IMR-90 (cell line): Measurements from ENCODE around the gene EEF1AKMT2. TPM values are rescaled to one million over a fixed set of nuclear protein-coding genes. Genes with fewer than 3 reads are reported as not detected.

ENCODE experiments used
- ATAC-seq: fragments of 200-7000 bp; cut with Tn5 transposase; 2 replicates; pipeline ENCODE4 v1.9.1; 2020; ENCODE audit warnings: low read depth, mild to moderate bottlenecking, moderate library complexity
- BruUV-seq: library from RNA; stranded (reverse); fragments of 400-500 nt; replicated peaks from 2 replicates; lab custom pipeline; 2021; lab: Mats Ljungman, UMichigan
- CTCF ChIA-PET: fragments of 300-600 bp; formaldehyde crosslinking; extraction: SDS; loops from one replicate; lab custom pipeline; 2021; ENCODE audit warnings: antibody characterized with exemption; lab: Yijun Ruan, JAX
- POLR2A ChIA-PET: fragments of 300-600 bp; sonication (Branson Sonifier 250); formaldehyde crosslinking; loops from one replicate; lab custom pipeline; 2022; ENCODE audit warnings: antibody characterized with exemption; ENCODE audit not compliant: unreplicated experiment; lab: Charles Lee
- DNase-seq: peaks from one replicate; pipeline ENCODE4 v3.0.0; 2013
- H2AFZ ChIP-seq: replicated peaks from 2 replicates; pipeline ENCODE3; 2013; ENCODE audit warnings: low read length, mild to moderate bottlenecking; ENCODE audit not compliant: poor library complexity
- H2AK5ac ChIP-seq: 2 replicates; pipeline ENCODE4 v1.6.1; 2013; ENCODE audit warnings: low read depth, low read length, inconsistent platforms
- H2AK9ac ChIP-seq: replicated peaks from 2 replicates; pipeline ENCODE3; 2013; ENCODE audit warnings: mild to moderate bottlenecking, low read depth, low read length, moderate library complexity; ENCODE audit not compliant: poor library complexity
- H2BK120ac ChIP-seq: 2 replicates; pipeline ENCODE4 v1.6.1; 2013; ENCODE audit warnings: low read depth, low read length, inconsistent platforms
- H2BK15ac ChIP-seq: 3 replicates; pipeline ENCODE4 v1.6.1; 2013; ENCODE audit warnings: low read depth, low read length, inconsistent platforms
- H2BK20ac ChIP-seq: 2 replicates; pipeline ENCODE4 v1.6.1; 2013; ENCODE audit warnings: low read depth, mild to moderate bottlenecking, inconsistent platforms, low read length, moderate library complexity
- H2BK5ac ChIP-seq: 2 replicates; pipeline ENCODE4 v1.6.1; 2013; ENCODE audit warnings: mild to moderate bottlenecking, low read depth, low read length, inconsistent platforms; ENCODE audit not compliant: poor library complexity, severe bottlenecking
- H3K14ac ChIP-seq: replicated peaks from 2 replicates; pipeline ENCODE4 v1.6.1; 2013; ENCODE audit warnings: low read depth, low read length, inconsistent platforms
- H3K18ac ChIP-seq: 2 replicates; pipeline ENCODE4 v1.6.1; 2013; ENCODE audit warnings: low read depth, low read length, control low read depth
- H3K23ac ChIP-seq: 2 replicates; pipeline ENCODE4 v1.6.1; 2013; ENCODE audit warnings: low read depth, low read length, inconsistent platforms
- H3K27ac ChIP-seq: 2 replicates; pipeline ENCODE4 v1.5.1; 2013; ENCODE audit warnings: mild to moderate bottlenecking, control low read depth, low read length; ENCODE audit not compliant: insufficient read depth
- H3K27me3 ChIP-seq: 2 replicates; pipeline ENCODE4 v1.6.1; 2013; ENCODE audit warnings: low read length; ENCODE audit not compliant: control insufficient read depth, insufficient read depth
- H3K36me3 ChIP-seq: 2 replicates; pipeline ENCODE4 v1.6.1; 2013; ENCODE audit warnings: low read length, mixed read lengths; ENCODE audit not compliant: control insufficient read depth, insufficient read depth
- H3K4ac ChIP-seq: 2 replicates; pipeline ENCODE4 v1.6.1; 2013; ENCODE audit warnings: low read depth, low read length, inconsistent platforms
- H3K4me1 ChIP-seq: 2 replicates; pipeline ENCODE4 v1.6.1; 2013; ENCODE audit warnings: low read length, mixed read lengths; ENCODE audit not compliant: control insufficient read depth, insufficient read depth
- H3K4me2 ChIP-seq: 2 replicates; pipeline ENCODE4 v1.6.1; 2013; ENCODE audit warnings: low read depth, mild to moderate bottlenecking, control low read depth, low read length, moderate library complexity
- H3K4me3 ChIP-seq: 2 replicates; pipeline ENCODE4 v1.5.1; 2013; ENCODE audit warnings: low read depth, mild to moderate bottlenecking, control low read depth, low read length, moderate library complexity; ENCODE audit not compliant: insufficient read depth
- H3K56ac ChIP-seq: 2 replicates; pipeline ENCODE4 v1.6.1; 2013; ENCODE audit warnings: low read length, inconsistent platforms; ENCODE audit not compliant: insufficient read depth; ENCODE audit errors: extremely low read depth
- H3K79me1 ChIP-seq, 2 experiments: 2 replicates each; pipeline ENCODE4 v1.6.1; 2013; ENCODE audit warnings: low read length in 2 of 2, inconsistent platforms in 1 of 2, low read depth in 1 of 2
- H3K9ac ChIP-seq: 2 replicates; pipeline ENCODE4 v1.6.1; 2013; ENCODE audit warnings: low read depth, low read length, control low read depth
- H3K9me1 ChIP-seq: 2 replicates; pipeline ENCODE4 v1.6.1; 2013; ENCODE audit warnings: low read length, inconsistent platforms; ENCODE audit not compliant: insufficient read depth
- H3K9me3 ChIP-seq: 2 replicates; pipeline ENCODE4 v1.6.1; 2013; ENCODE audit warnings: low read length; ENCODE audit not compliant: control insufficient read depth, insufficient read depth
- H4K20me1 ChIP-seq: 2 replicates; pipeline ENCODE4 v1.6.1; 2013; ENCODE audit warnings: low read length, inconsistent platforms; ENCODE audit not compliant: insufficient read depth
- H4K5ac ChIP-seq: 2 replicates; pipeline ENCODE4 v1.6.1; 2013; ENCODE audit warnings: mild to moderate bottlenecking, low read depth, low read length, control low read depth
- H4K8ac ChIP-seq, 2 experiments: 2 replicates each; pipeline ENCODE4 v1.6.1; 2013; ENCODE audit warnings: low read depth in 2 of 2, low read length in 2 of 2, control low read depth in 1 of 2, inconsistent platforms in 1 of 2
- H4K91ac ChIP-seq: 2 replicates; pipeline ENCODE4 v1.6.1; 2013; ENCODE audit warnings: low read depth, low read length, inconsistent platforms; ENCODE audit not compliant: insufficient read depth
- CHD1 ChIP-seq: IDR thresholded peaks from 2 replicates; pipeline ENCODE4 v1.6.1; 2012; ENCODE audit warnings: low read depth, low read length, improper control_type of control experiment
- CTCF ChIP-seq: conservative IDR thresholded peaks from 2 replicates; pipeline ENCODE4 v1.5.1; 2012; ENCODE audit warnings: mild to moderate bottlenecking, low read depth, low read length, improper control_type of control experiment
- MAFK ChIP-seq: IDR thresholded peaks from 2 replicates; pipeline ENCODE4 v1.6.1; 2012; ENCODE audit warnings: low read depth, low read length, improper control_type of control experiment
- NFE2L2 ChIP-seq: fragments of 150-350 bp; IDR thresholded peaks from 2 replicates; pipeline ENCODE4 v1.6.1; 2016; ENCODE audit warnings: low read depth, mild to moderate bottlenecking, low read length
- RAD21 ChIP-seq: IDR thresholded peaks from 2 replicates; pipeline ENCODE4 v1.6.1; 2012; ENCODE audit warnings: low read length, improper control_type of control experiment
- SMC3 ChIP-seq: fragments of 150-350 bp; IDR thresholded peaks from 2 replicates; pipeline ENCODE4 v1.6.1; 2016; ENCODE audit warnings: low read depth, mild to moderate bottlenecking, antibody characterized with exemption, low read length, moderate library complexity
- WGBS, 2 experiments: methylation state at CpG; one replicate each; pipeline versions ENCODE4 v1.1.5 to v1.1.7; 2013; ENCODE audit warnings: missing lambda C conversion rate in 2 of 2; ENCODE audit not compliant: insufficient read length in 1 of 2; ENCODE audit errors: extremely low coverage in 2 of 2; 5-methylcytosine and 5-hydroxymethylcytosine counted together
- dilution Hi-C: fragments of 300-500 bp; cut with HindIII; formaldehyde crosslinking; loops from one replicate; pipeline ENCODE4 v1.14.3; 2018; ENCODE audit warnings: low sequenced_read_pairs; ENCODE audit not compliant: unreplicated experiment
- in situ Hi-C: fragments of 300-500 bp; cut with MboI; formaldehyde crosslinking; loops from 3 replicates; pipeline ENCODE4 v1.14.3; 2019; ENCODE audit warnings: low sequenced_read_pairs, inconsistent platforms, mixed read lengths
- intact Hi-C: fragments of 100-400 bp; cut with micrococcal nuclease; formaldehyde crosslinking; loops from 2 replicates; pipeline ENCODE4 v1.10.0; 2022
- polyA plus RNA-seq, 3 experiments: library from polyadenylated mRNA; depleted of rRNA; stranded (reverse); fragments of >200 nt; gene quantifications; 2 replicates each; pipeline ENCODE4 v1.2.3, GENCODE V29; 2012; ENCODE audit warnings: low replicate concordance in 1 of 3
- total RNA-seq: library from RNA; depleted of rRNA; stranded (reverse); fragments of >200 nt; gene quantifications from 2 replicates; pipeline ENCODE4 v1.2.3, GENCODE V29; 2012

Gene EEF1AKMT2
- total and polyA plus RNA-seq, 2 of the 4 experiments (the other 2 are of a cell fraction), result 9.7 to 12.7 TPM

- WGBS, 2 experiments, result 100% methylated on average over 1 of the region's 7 CpGs; no CpG with 5 or more reads in 1 of the 2 experiments
- Histone ChIP-seq H3K4me3 (no peak overlapping the region), H4K20me1 (peaks cover 24% of the 10 kb centered on the region), H3K9ac (no peak overlapping the region), H4K5ac (no peak overlapping the region), H3K27me3 (no peaks in the 10 kb centered on the region), H2BK15ac (no peak overlapping the region), H3K27ac (no peak overlapping the region), H3K4me1 (peaks cover 22% of the 10 kb centered on the region), H3K79me1 (peaks cover 3 to 55% of the 10 kb centered on the region in 2 experiments), H3K9me1 (peaks cover 4% of the 10 kb centered on the region; the same call in 1 of the 2 replicates), H3K4me2 (no peak overlapping the region), H3K36me3 (no peaks in the 10 kb centered on the region), H2AFZ (no peak overlapping the region), H2AK5ac (no peak overlapping the region), H2BK120ac (no peak overlapping the region), H3K18ac (no peak overlapping the region), H2BK20ac (no peak overlapping the region), H3K56ac (no peak overlapping the region), H3K4ac (no peak overlapping the region), H2BK5ac (no peak overlapping the region), H3K9me3 (no peaks in the 10 kb centered on the region), H4K8ac (no peak overlapping the region), H4K91ac (no peak overlapping the region), H2AK9ac (no peak overlapping the region), H3K14ac (no peak overlapping the region), H3K23ac (no peak overlapping the region)
- DNase-seq (no peak), ATAC-seq (no peak)
- intact Hi-C loops, result no loop called here
- CTCF ChIA-PET, result no interaction called here
- in situ Hi-C loops, result no loop called here
- POLR2A ChIA-PET, result no interaction called here
- BruUV-seq, result no TSS peak
- dilution Hi-C loops, result no loop called here
- TF ChIP-seq CTCF (no peak), MAFK (no peak), SMC3 (no peak), CHD1 (no peak), RAD21 (no peak), NFE2L2 (no peak)
Observed at GRCh38 chr10:124737221-124737620, 54.5 kb downstream of the EEF1AKMT2 start.
